ENCODE data around the gene MAP3K5. TPM values are rescaled to one million over a fixed set of nuclear protein-coding genes. Genes with fewer than 3 reads are reported as not detected.
A peak's percentile ranks its signal among the peaks of the same experiment; 100 is the strongest.
"Not testable (repeated sequence)": the region's sequence is repeated elsewhere in the genome, so short reads cannot be mapped to it uniquely, and the experiment has no call there.

Gene MAP3K5
- polyA plus RNA-seq, 3 donors, result 9.6 to 12.0 (median 11.1) TPM

GRCh38 chr6:136591617-136592016 is 200.7 kb downstream of the MAP3K5 start:
- intact Hi-C loops (cut with micrococcal nuclease), result loop anchor here in 1 of 2 donors (5.0 kb wide), 1 partner anchor 201 kb away; the partner anchor contains the start of gene MAP3K5
- DNase-seq, result no peak
- H3K36me3 Mint-ChIP-seq, result peaks cover 86 to 87% of the 10 kb centered on the region in 2 donors
- peak overlapping the region in 1 of 2 donors; percentile 3 for H3K27ac ChIP-seq (ENCODE audit: low read depth in 1 of 2, low read length in 2 of 2)
- no peaks in the 10 kb centered on the region for H3K79me2 ChIP-seq (ENCODE audit: insufficient read depth, low read length)
- peaks cover 23 to 26% of the 10 kb centered on the region in 2 donors for H3K4me1 ChIP-seq (ENCODE audit: control insufficient read depth in 1 of 2, insufficient read depth in 2 of 2, low read length in 2 of 2)
- peaks cover 0 to 1% (median 0%) of the 10 kb centered on the region in 3 donors for H3K27me3 Mint-ChIP-seq (ENCODE audit: low read depth in 3 of 3)
- H3K4me3 ChIP-seq (replicated peaks in 1 of 3; ENCODE audit: low read depth in 2 of 3, low read length in 3 of 3), result no peak overlapping the region
- H4K20me1 ChIP-seq (ENCODE audit: insufficient read depth, low read length), result peaks cover 21% of the 10 kb centered on the region
- no peaks in the 10 kb centered on the region for H3K9me3 ChIP-seq (replicated peaks in 1 of 2; ENCODE audit: control insufficient read depth in 1 of 2, insufficient read depth in 1 of 2, low read length in 2 of 2)
- no peak overlapping the region for H2AFZ ChIP-seq (ENCODE audit: insufficient read depth, low read depth, low read length, poor library complexity, severe bottlenecking)
- no peak overlapping the region for H3K4me3 Mint-ChIP-seq
- H3K27me3 ChIP-seq (ENCODE audit: control insufficient read depth in 2 of 2, insufficient read depth in 2 of 2, low read length in 2 of 2), result no peaks in the 10 kb centered on the region
- H3K36me3 ChIP-seq (replicated peaks in 1 of 2; ENCODE audit: control insufficient read depth in 1 of 2, insufficient read depth in 2 of 2, low read length in 2 of 2), result peaks cover 66 to 83% of the 10 kb centered on the region in 2 donors
- no peak overlapping the region for H3K4me2 ChIP-seq (replicated peaks; ENCODE audit: extremely low read depth, low read length, poor library complexity, severe bottlenecking)
- no peak overlapping the region for H3K9ac ChIP-seq (ENCODE audit: insufficient read depth, low read length, poor library complexity, severe bottlenecking)
- WGBS (ENCODE audit: insufficient coverage), result no CpG with 5 or more reads among the region's 1 CpG
- H3K4me1 Mint-ChIP-seq, result peaks cover 24% of the 10 kb centered on the region
- TF ChIP-seq, protein P1, sequence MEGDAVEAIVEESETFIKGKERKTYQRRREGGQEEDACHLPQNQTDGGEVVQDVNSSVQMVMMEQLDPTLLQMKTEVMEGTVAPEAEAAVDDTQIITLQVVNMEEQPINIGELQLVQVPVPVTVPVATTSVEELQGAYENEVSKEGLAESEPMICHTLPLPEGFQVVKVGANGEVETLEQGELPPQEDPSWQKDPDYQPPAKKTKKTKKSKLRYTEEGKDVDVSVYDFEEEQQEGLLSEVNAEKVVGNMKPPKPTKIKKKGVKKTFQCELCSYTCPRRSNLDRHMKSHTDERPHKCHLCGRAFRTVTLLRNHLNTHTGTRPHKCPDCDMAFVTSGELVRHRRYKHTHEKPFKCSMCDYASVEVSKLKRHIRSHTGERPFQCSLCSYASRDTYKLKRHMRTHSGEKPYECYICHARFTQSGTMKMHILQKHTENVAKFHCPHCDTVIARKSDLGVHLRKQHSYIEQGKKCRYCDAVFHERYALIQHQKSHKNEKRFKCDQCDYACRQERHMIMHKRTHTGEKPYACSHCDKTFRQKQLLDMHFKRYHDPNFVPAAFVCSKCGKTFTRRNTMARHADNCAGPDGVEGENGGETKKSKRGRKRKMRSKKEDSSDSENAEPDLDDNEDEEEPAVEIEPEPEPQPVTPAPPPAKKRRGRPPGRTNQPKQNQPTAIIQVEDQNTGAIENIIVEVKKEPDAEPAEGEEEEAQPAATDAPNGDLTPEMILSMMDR (IDR thresholded peaks at IDR 0.05), result no peak
- H3K27ac Mint-ChIP-seq, result no peak overlapping the region
- peaks cover 0 to 6% (median 0%) of the 10 kb centered on the region in 7 donors for H3K9me3 Mint-ChIP-seq

GRCh38 chr6:136590846-136591245 is 201.4 kb downstream of the MAP3K5 start:
- H2AFZ ChIP-seq (ENCODE audit: insufficient read depth, low read depth, low read length, poor library complexity, severe bottlenecking); H3K9ac ChIP-seq (ENCODE audit: insufficient read depth, low read length, poor library complexity, severe bottlenecking); H3K27me3 Mint-ChIP-seq (ENCODE audit: low read depth in 3 of 3); H3K4me2 ChIP-seq (replicated peaks; ENCODE audit: extremely low read depth, low read length, poor library complexity, severe bottlenecking); H3K4me3 Mint-ChIP-seq; H3K27me3 ChIP-seq (ENCODE audit: control insufficient read depth in 2 of 2, insufficient read depth in 2 of 2, low read length in 2 of 2); H3K79me2 ChIP-seq (ENCODE audit: insufficient read depth, low read length); H3K4me3 ChIP-seq (replicated peaks in 1 of 3; ENCODE audit: low read depth in 2 of 3, low read length in 3 of 3); H3K27ac ChIP-seq (ENCODE audit: low read depth in 1 of 2, low read length in 2 of 2); H3K9me3 ChIP-seq (replicated peaks in 1 of 2; ENCODE audit: control insufficient read depth in 1 of 2, insufficient read depth in 1 of 2, low read length in 2 of 2); H3K9me3 Mint-ChIP-seq: not testable (repeated sequence)
- H3K4me1 Mint-ChIP-seq, result peaks cover 24% of the 10 kb centered on the region
- DNase-seq, result peak in 1 of 3 donors; percentile 51
- H3K4me1 ChIP-seq (ENCODE audit: control insufficient read depth in 1 of 2, insufficient read depth in 2 of 2, low read length in 2 of 2), result peaks cover 23 to 26% of the 10 kb centered on the region in 2 donors
- peaks cover 86 to 87% of the 10 kb centered on the region in 2 donors for H3K36me3 Mint-ChIP-seq
- no CpG with 5 or more reads among the region's 2 CpGs for WGBS (ENCODE audit: insufficient coverage)
- peak overlapping the region in 2 of 7 donors; percentile 33 to 72 for H3K27ac Mint-ChIP-seq
- peaks cover 21% of the 10 kb centered on the region for H4K20me1 ChIP-seq (ENCODE audit: insufficient read depth, low read length)
- H3K36me3 ChIP-seq (replicated peaks in 1 of 2; ENCODE audit: control insufficient read depth in 1 of 2, insufficient read depth in 2 of 2, low read length in 2 of 2), result peaks cover 67 to 83% of the 10 kb centered on the region in 2 donors
- intact Hi-C loops (cut with micrococcal nuclease), result loop anchor here in 1 of 2 donors (5.0 kb wide), 1 partner anchor 201 kb away; the partner anchor contains the start of gene MAP3K5

All from CD14-positive monocyte (primary cell).